ENCODE results near the gene MBD1. TPM values are rescaled to one million over a fixed set of nuclear protein-coding genes. Genes with fewer than 3 reads are reported as not detected.

Gene MBD1
- total RNA-seq, 1 donor from 2014 or later, result 53.4 TPM

GRCh38 chr18:50284255-50284885 lies 3.0 kb upstream of the MBD1 start:
- H3K4me3 ChIP-seq, result no peak overlapping the region
- intact Hi-C loops (cut with DNase I), result loop anchor here (5.0 to 10.0 kb wide), 5 partner anchors 370 to 913 kb away; partner anchors contain the start of genes ACAA2, C18orf32, ME2 and MEX3C
- H3K27ac ChIP-seq, result no peak overlapping the region
- no peak for DNase-seq (ENCODE audit: low spot score in 2 of 2)
- H3K4me1 ChIP-seq, result peaks cover 3 to 15% of the 10 kb centered on the region in 2 donors
- H3K9me3 ChIP-seq, result no peaks in the 10 kb centered on the region
- no peak for TF ChIP-seq CTCF (IDR thresholded peaks at IDR 0.05)
- no peaks in the 10 kb centered on the region for H3K27me3 ChIP-seq
- peaks cover 25 to 32% of the 10 kb centered on the region in 2 donors for H3K36me3 ChIP-seq

- no peaks in the 10 kb centered on the region for H3K27me3 ChIP-seq
- intact Hi-C loops (cut with DNase I), result loop anchor here (5.0 to 10.0 kb wide), 5 partner anchors 371 to 914 kb away; partner anchors contain the start of genes ACAA2, C18orf32, ME2 and MEX3C
- TF ChIP-seq CTCF (IDR thresholded peaks at IDR 0.05), result no peak
- no peak for DNase-seq (ENCODE audit: low spot score in 2 of 2)
- peaks cover 3 to 23% of the 10 kb centered on the region in 2 donors for H3K4me1 ChIP-seq
- H3K9me3 ChIP-seq, result no peaks in the 10 kb centered on the region
- no peak overlapping the region for H3K27ac ChIP-seq
- H3K36me3 ChIP-seq, result peaks cover 25 to 32% of the 10 kb centered on the region in 2 donors
- no peak overlapping the region for H3K4me3 ChIP-seq
Observed at GRCh38 chr18:50283469-50284209, 2.3 kb upstream of the MBD1 start.

- peaks cover 3 to 23% of the 10 kb centered on the region in 2 donors for H3K4me1 ChIP-seq
- no peak for TF ChIP-seq CTCF (IDR thresholded peaks at IDR 0.05)
- H3K4me3 ChIP-seq, result peak overlapping the region in 1 of 2 donors; percentile 93
- no peaks in the 10 kb centered on the region for H3K27me3 ChIP-seq
- H3K27ac ChIP-seq, result peak overlapping the region in 1 of 2 donors; percentile 97
- DNase-seq (ENCODE audit: low spot score in 2 of 2), result peak in 1 of 2 donors; percentile 64
- intact Hi-C loops (cut with DNase I), result loop anchor here (5.0 to 10.0 kb wide), 5 partner anchors 372 to 915 kb away; partner anchors contain the start of genes ACAA2, C18orf32, ME2 and MEX3C
- no peaks in the 10 kb centered on the region for H3K9me3 ChIP-seq
- peaks cover 25 to 36% of the 10 kb centered on the region in 2 donors for H3K36me3 ChIP-seq
Observed at GRCh38 chr18:50282521-50283335, 1.4 kb upstream of the MBD1 start.

GRCh38 chr18:50281972-50282520 lies 723 bp upstream of the MBD1 start:
- peaks cover 26 to 41% of the 10 kb centered on the region in 2 donors for H3K36me3 ChIP-seq
- H3K9me3 ChIP-seq, result no peaks in the 10 kb centered on the region
- H3K27me3 ChIP-seq, result no peaks in the 10 kb centered on the region
- intact Hi-C loops (cut with DNase I), result loop anchor here (1.0 to 10.0 kb wide), 8 partner anchors 16 to 915 kb away; partner anchors contain the start of genes ACAA2, C18orf32, CFAP53 and ME2
- H3K4me1 ChIP-seq, result peaks cover 3 to 23% of the 10 kb centered on the region in 2 donors
- TF ChIP-seq CTCF (IDR thresholded peaks at IDR 0.05), result no peak
- peak overlapping the region; percentile 71 to 93 for H3K4me3 ChIP-seq
- DNase-seq (ENCODE audit: low spot score in 2 of 2), result no peak
- H3K27ac ChIP-seq, result peak overlapping the region; percentile 92 to 97
